ENCODE measurements around the gene MOCOS. TPM values are rescaled to one million over a fixed set of nuclear protein-coding genes. Genes with fewer than 3 reads are reported as not detected.

The MOCOS gene
- 2.6 to 3.0 TPM (median 2.7 TPM) in 5 replicates for total RNA-seq (2022; extraction: Qiagen RNA extraction)

DNA sequence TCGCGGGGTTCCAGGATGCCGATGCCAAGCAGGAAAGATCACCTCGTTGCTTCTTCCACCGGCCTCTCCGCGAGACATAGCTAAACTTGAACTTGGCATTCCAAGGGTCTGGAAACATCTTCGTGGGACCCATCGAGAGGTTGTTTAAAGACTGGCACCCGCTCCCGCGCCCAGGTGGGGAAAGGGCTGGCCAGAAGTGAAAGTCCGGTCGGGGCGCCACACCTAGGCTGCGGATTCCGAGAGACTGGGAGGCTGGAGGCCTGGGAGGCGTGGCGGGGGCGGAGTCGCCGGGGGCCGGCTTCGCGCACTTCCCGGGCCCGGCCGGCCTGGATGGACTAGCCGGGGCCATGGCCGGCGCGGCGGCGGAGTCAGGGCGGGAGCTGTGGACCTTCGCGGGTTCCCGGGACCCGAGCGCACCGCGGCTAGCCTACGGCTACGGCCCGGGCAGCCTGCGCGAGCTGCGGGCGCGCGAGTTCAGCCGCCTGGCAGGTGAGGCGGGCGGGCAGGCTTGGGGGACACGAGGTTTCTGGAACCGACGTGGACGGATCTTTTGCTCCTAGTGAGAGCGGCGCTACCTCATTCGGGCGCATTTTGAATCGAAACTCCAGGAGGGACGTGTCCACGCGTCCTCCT, at the start of gene MOCOS:
Gene MOCOS (plus strand): TSS at position 305 of the 633 bp plus-strand sequence. CDS start 43 bp downstream, at position 348.

GRCh38 chr18:36297417-36298125, 110.3 kb downstream of the MOCOS start, which contains the start of gene FHOD3:
Gene FHOD3, plus strand, starts transcription at chr18:36297713. Its CDS starts 123 bp downstream, at chr18:36297836.

Other genes starting within 250 kb of the MOCOS start
- gene RPRD1A, start 119.9 kb upstream of the MOCOS start, total RNA-seq (2022; extraction: Qiagen RNA extraction): 16.2 to 22.2 TPM (median 20.9 TPM) in 5 replicates
- gene SLC39A6, start 58.2 kb upstream of the MOCOS start, total RNA-seq (2022; extraction: Qiagen RNA extraction): 41.1 to 53.5 TPM (median 50.8 TPM) in 5 replicates
- 33.2 to 37.1 TPM (median 35.0 TPM) in 5 replicates for gene ELP2, start 57.6 kb upstream of the MOCOS start, total RNA-seq (2022; extraction: Qiagen RNA extraction)
- 2.2 to 2.8 TPM (median 2.4 TPM) in 5 replicates for gene FHOD3, start 110.2 kb downstream of the MOCOS start, total RNA-seq (2022; extraction: Qiagen RNA extraction)

Data from A549 treated with Mapracorat at 1 μM for 4 hours (cell line).